Measurements from ENCODE around the gene TMED1. TPM values are rescaled to one million over a fixed set of nuclear protein-coding genes. Genes with fewer than 3 reads are reported as not detected.

The TMED1 gene
- total and polyA plus RNA-seq, 9 of the 15 experiments (the other 6 are each of a cell fraction or from before 2014, with no cell fraction given), result 0.86 to 30.2 (median 23.5) TPM

GRCh38 chr19:10836479-10837330, 693 bp upstream of the TMED1 start (continued):
- TF ChIP-seq ZNF280B (CRISPR knock-in tag; IDR thresholded peaks at IDR 0.05) (no peak), NCOA2 (IDR thresholded peaks at IDR 0.05; ENCODE audit: partially characterized antibody in 2 of 2) (no peak), ZBTB8A (IDR thresholded peaks at IDR 0.05; ENCODE audit: partially characterized antibody) (no peak), SP1 (CRISPR knock-in tag; IDR thresholded peaks at IDR 0.05) (peak; percentile 86; the same call in 1 of the 2 replicates), EHMT2 (IDR thresholded peaks at IDR 0.05) (peak; percentile 33; the same call in 1 of the 2 replicates), BMI1 (IDR thresholded peaks at IDR 0.05; ENCODE audit: low read length) (no peak), ZNF280A (IDR thresholded peaks at IDR 0.05; ENCODE audit: low read depth, partially characterized antibody) (no peak), RREB1 (CRISPR knock-in tag; IDR thresholded peaks at IDR 0.05) (peak; percentile 56; the same call in 1 of the 2 replicates), CREB3 (tag; conservative IDR thresholded peaks at IDR 0.05; ENCODE audit: low read depth) (peak; percentile 97), TBL1XR1 (IDR thresholded peaks at IDR 0.05; ENCODE audit: low read length in 2 of 2) (peak; percentile 62 to 64; a peak in 1 of 4 replicates), ZFP36 (IDR thresholded peaks at IDR 0.05; ENCODE audit: low read depth, low read length, partially characterized antibody) (no peak), KAT7 (CRISPR knock-in tag; IDR thresholded peaks at IDR 0.05; ENCODE audit: borderline replicate concordance) (peak; percentile 79; the same call in 1 of the 2 replicates), EP400 (IDR thresholded peaks at IDR 0.05) (peak; percentile 98), POLR2B (IDR thresholded peaks at IDR 0.05; ENCODE audit: low read depth, partially characterized antibody) (no peak), THAP7 (CRISPR knock-in tag; IDR thresholded peaks at IDR 0.05) (no peak)

Measured in K562 (cell line).